OCI-LY1 (cell line): ENCODE data around the gene DPP6.

Source experiments
- H2AFZ ChIP-seq: fragments of 200-600 bp; sonication (generic), shearing (Covaris generic); 2 replicates; pipeline ENCODE4 v1.6.0; 2014; ENCODE audit warnings: antibody characterized with exemption, mild to moderate bottlenecking, low read length
- H3F3A ChIP-seq: fragments of 200-600 bp; sonication (generic), shearing (Covaris generic); 2 replicates; pipeline ENCODE4 v1.6.0; 2014; ENCODE audit warnings: mild to moderate bottlenecking, antibody characterized with exemption, low read length, moderate library complexity; ENCODE audit not compliant: insufficient read depth
- H3K27ac ChIP-seq: fragments of 200-600 bp; sonication (generic); 2 replicates; pipeline ENCODE4 v1.5.1; 2014; ENCODE audit warnings: low read length, mixed run types, mild to moderate bottlenecking, low read depth; ENCODE audit not compliant: poor library complexity, severe bottlenecking
- H3K27me3 ChIP-seq: fragments of 200-600 bp; sonication (generic); 2 replicates; pipeline ENCODE4 v1.6.0; 2014; ENCODE audit warnings: antibody characterized with exemption, mild to moderate bottlenecking, low read length, moderate library complexity; ENCODE audit not compliant: insufficient read depth
- H3K36me3 ChIP-seq: fragments of 200-600 bp; sonication (generic); 2 replicates; pipeline ENCODE4 v1.6.1; 2014; ENCODE audit warnings: mild to moderate bottlenecking, antibody characterized with exemption, low read length, moderate library complexity, mixed read lengths; ENCODE audit not compliant: insufficient read depth
- H3K4me1 ChIP-seq: fragments of 200-600 bp; sonication (generic); 2 replicates; pipeline ENCODE4 v1.5.1; 2014; ENCODE audit warnings: mild to moderate bottlenecking, low read length, moderate library complexity; ENCODE audit not compliant: insufficient read depth, severe bottlenecking
- H3K4me2 ChIP-seq: fragments of 200-600 bp; sonication (generic), shearing (Covaris generic); 2 replicates; pipeline ENCODE4 v1.6.1; 2014; ENCODE audit warnings: low read length
- H3K4me3 ChIP-seq: fragments of 200-600 bp; sonication (generic); 2 replicates; pipeline ENCODE4 v1.5.1; 2014; ENCODE audit warnings: low read length, low read depth, mild to moderate bottlenecking, mixed read lengths; ENCODE audit not compliant: poor library complexity, severe bottlenecking
- H3K79me2 ChIP-seq: fragments of 200-600 bp; shearing (Covaris generic); 2 replicates; pipeline ENCODE4 v1.6.1; 2016; ENCODE audit warnings: mixed run types, low read length, mixed read lengths; ENCODE audit not compliant: insufficient read depth
- H3K9ac ChIP-seq: fragments of 200-600 bp; sonication (generic), shearing (Covaris generic); 2 replicates; pipeline ENCODE4 v1.6.1; 2014; ENCODE audit warnings: mild to moderate bottlenecking, low read length, mixed read lengths
- H3K9me2 ChIP-seq: fragments of 200-600 bp; sonication (generic), shearing (Covaris generic); 2 replicates; pipeline ENCODE4 v1.6.1; 2014; ENCODE audit warnings: low read depth, mild to moderate bottlenecking, low read length, mixed read lengths
- H3K9me3 ChIP-seq: fragments of 200-600 bp; shearing (Covaris generic); 2 replicates; pipeline ENCODE4 v1.6.1; 2014; ENCODE audit warnings: low read length, mixed read lengths
- H4K20me1 ChIP-seq: fragments of 200-600 bp; sonication (generic), shearing (Covaris generic); 2 replicates; pipeline ENCODE4 v1.6.0; 2016; ENCODE audit warnings: mild to moderate bottlenecking, low read length; ENCODE audit not compliant: insufficient read depth
- CTCF ChIP-seq: fragments of 200-600 bp; sonication (generic), shearing (Covaris generic); IDR thresholded peaks from 2 replicates; pipeline ENCODE4 v1.5.1; 2017; ENCODE audit warnings: mild to moderate bottlenecking, antibody characterized with exemption, low read length, moderate library complexity, mixed read lengths
- EZH2 ChIP-seq: fragments of 200-600 bp; sonication (generic), shearing (Covaris generic); IDR thresholded peaks from 2 replicates; pipeline ENCODE4 v1.8.0; 2017; ENCODE audit warnings: borderline replicate concordance, mixed run types, mild to moderate bottlenecking, antibody characterized with exemption, low read length, moderate library complexity, mixed read lengths

DPP6 gene

GRCh38 chr7:154776350-154776749 is 724.2 kb downstream of the DPP6 start:
- Histone ChIP-seq H3K9me2 (no peaks in the 10 kb centered on the region), H3K36me3 (no peaks in the 10 kb centered on the region), H3K4me1 (peaks cover 12% of the 10 kb centered on the region), H3K4me2 (no peak overlapping the region), H2AFZ (no peak overlapping the region), H4K20me1 (no peaks in the 10 kb centered on the region), H3K9me3 (no peaks in the 10 kb centered on the region), H3K27me3 (no peaks in the 10 kb centered on the region), H3K27ac (no peak overlapping the region), H3K4me3 (no peak overlapping the region), H3K9ac (no peak overlapping the region), H3K79me2 (no peaks in the 10 kb centered on the region), H3F3A (no peaks in the 10 kb centered on the region)
- TF ChIP-seq EZH2: no peak
- TF ChIP-seq CTCF: no peak

- Histone ChIP-seq H2AFZ (no peak overlapping the region), H3K4me3 (no peak overlapping the region), H3K9me3 (no peaks in the 10 kb centered on the region), H3K27ac (peak overlapping the region; percentile 64), H3K4me2 (no peak overlapping the region), H4K20me1 (no peaks in the 10 kb centered on the region), H3K4me1 (peaks cover 12% of the 10 kb centered on the region), H3K27me3 (no peaks in the 10 kb centered on the region), H3K36me3 (no peaks in the 10 kb centered on the region), H3K9ac (no peak overlapping the region), H3F3A (no peaks in the 10 kb centered on the region), H3K9me2 (no peaks in the 10 kb centered on the region), H3K79me2 (no peaks in the 10 kb centered on the region)
- no peak; the same call in 1 of the 2 replicates for TF ChIP-seq CTCF
- TF ChIP-seq EZH2: no peak
Measured at GRCh38 chr7:154777023-154777422, 724.8 kb downstream of the DPP6 start.

- H4K20me1 ChIP-seq: no peaks in the 10 kb centered on the region
- peak overlapping the region; percentile 64 for H3K27ac ChIP-seq
- H2AFZ ChIP-seq: no peak overlapping the region
- TF ChIP-seq EZH2 (no peak), CTCF (no peak)
- H3K4me1 ChIP-seq: peaks cover 12% of the 10 kb centered on the region
- H3K9ac ChIP-seq: no peak overlapping the region
- no peaks in the 10 kb centered on the region for H3F3A ChIP-seq
- H3K4me2 ChIP-seq: peak overlapping the region; percentile 13; the same call in 1 of the 2 replicates
- H3K27me3 ChIP-seq: no peaks in the 10 kb centered on the region
- H3K4me3 ChIP-seq: no peak overlapping the region
- H3K9me3 ChIP-seq: no peaks in the 10 kb centered on the region
- no peaks in the 10 kb centered on the region for H3K9me2 ChIP-seq
- no peaks in the 10 kb centered on the region for H3K36me3 ChIP-seq
- no peaks in the 10 kb centered on the region for H3K79me2 ChIP-seq
Measured at GRCh38 chr7:154777489-154777888, 725.3 kb downstream of the DPP6 start.
